Thymus (tissue), 2 donors: ENCODE data around the gene TEX13B. TPM values are rescaled to one million over a fixed set of nuclear protein-coding genes. Genes with fewer than 3 reads are reported as not detected.

Experiments used
- polyA plus RNA-seq: library from polyadenylated mRNA; stranded (reverse); fragments of 200-250 nt; gene quantifications from one replicate; pipeline ENCODE4 v1.2.3, GENCODE V29; 2013
- total RNA-seq: library from RNA; stranded (reverse); fragments of 120-200 nt; gene quantifications from one replicate; pipeline ENCODE4 v1.2.4, GENCODE V29; 2013
- donor health status: healthy.

TEX13B gene
- total and polyA plus RNA-seq, 2 donors = not detected

Other genes starting within 250 kb of the TEX13B start
- gene TSC22D3, start 206.6 kb downstream of the TEX13B start, total RNA-seq = 63.4 TPM
- gene TSC22D3, start 206.6 kb downstream of the TEX13B start, polyA plus RNA-seq = 873 TPM
- gene NCBP2L, start 204.6 kb downstream of the TEX13B start, total RNA-seq = 0.09 TPM
- gene NCBP2L, start 204.6 kb downstream of the TEX13B start, polyA plus RNA-seq = 0.21 TPM
- 2.0 TPM for gene MID2, start 156.5 kb downstream of the TEX13B start, total RNA-seq
- gene MID2, start 156.5 kb downstream of the TEX13B start, polyA plus RNA-seq = 1.4 TPM
- 0.99 TPM for gene VSIG1, start 62.7 kb upstream of the TEX13B start, total RNA-seq
- 1.4 TPM for gene VSIG1, start 62.7 kb upstream of the TEX13B start, polyA plus RNA-seq
- 58.7 TPM for gene PSMD10, start 109.2 kb upstream of the TEX13B start, total RNA-seq
- 55.1 TPM for gene PSMD10, start 109.2 kb upstream of the TEX13B start, polyA plus RNA-seq
- 14.7 TPM for gene ATG4A, start 109.4 kb upstream of the TEX13B start, total RNA-seq
- 18.2 TPM for gene ATG4A, start 109.4 kb upstream of the TEX13B start, polyA plus RNA-seq